HTR-8/SVneo (cell line): ENCODE results near the gene VPS13A.
"Not testable (repeated sequence)": the region's sequence is repeated elsewhere in the genome, so short reads cannot be mapped to it uniquely, and the experiment has no call there.

Source experiments
- DNase-seq: peaks from one replicate; pipeline ENCODE4 v3.0.0; 2011; ENCODE audit warnings: low spot score, mixed read lengths; ENCODE audit not compliant: insufficient read length
- FAIRE-seq: peaks from 2 replicates; lab custom pipeline; 2011; peaks lifted over from hg19 to GRCh38; lab: Jason Lieb, UNC

The VPS13A gene

DNA sequence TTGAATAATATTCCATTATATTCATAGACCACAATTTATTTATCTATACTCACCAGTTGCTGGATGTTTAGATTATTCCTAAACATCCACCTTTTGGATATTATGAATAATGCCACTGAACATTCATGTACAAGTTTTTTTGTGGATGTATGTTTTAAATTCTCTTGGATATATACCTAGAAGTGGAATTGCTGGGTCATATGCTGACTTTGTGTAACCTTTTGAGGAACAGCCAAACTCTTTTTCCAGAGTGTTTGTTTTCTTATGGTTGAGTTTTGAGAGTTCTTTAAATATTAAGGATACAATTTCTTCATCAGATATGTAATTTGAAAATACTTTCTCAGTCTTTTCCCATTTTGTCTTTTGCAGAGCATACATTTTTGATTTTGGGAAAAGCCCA is 2.7 kb downstream of the VPS13A start:
- DNase-seq (no peak), FAIRE-seq (no peak)

DNA sequence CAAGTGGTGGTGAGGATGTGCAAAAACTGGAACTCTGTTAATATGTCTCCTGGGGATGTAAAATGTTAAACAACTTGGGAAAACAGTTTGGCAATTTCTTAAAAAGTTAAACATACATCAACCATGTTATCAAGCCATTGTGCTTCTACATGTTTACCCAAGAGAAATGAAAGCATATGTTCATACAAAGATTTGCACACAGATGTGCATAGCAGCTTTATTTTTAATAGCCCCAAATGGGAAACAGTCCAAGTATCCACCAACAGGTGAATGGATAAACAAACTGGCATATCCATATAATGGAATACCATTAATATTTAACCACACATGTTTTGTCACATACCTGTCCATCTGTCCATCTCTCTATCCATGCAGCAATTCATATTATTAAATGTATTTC is 6.2 kb downstream of the VPS13A start:
- DNase-seq, result no peak
- FAIRE-seq, result no peak

DNA sequence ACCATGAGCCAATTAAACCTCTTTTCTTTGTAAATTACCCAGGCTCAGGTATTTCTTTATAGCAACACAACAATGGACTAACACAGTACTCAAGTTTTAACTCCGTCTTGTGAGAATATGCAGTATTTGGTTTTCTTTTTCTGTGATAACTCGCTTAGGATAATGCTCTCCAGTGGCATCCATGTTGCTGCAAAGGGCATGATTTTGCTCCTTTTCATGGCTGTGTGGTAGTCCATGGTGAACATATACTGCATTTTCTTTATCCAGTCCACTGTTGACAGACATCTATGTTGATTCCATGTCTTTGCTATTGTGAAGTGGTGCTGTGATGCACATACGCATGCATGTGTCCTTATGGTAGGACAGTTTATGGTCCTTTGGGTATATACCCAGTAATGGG is 10.9 kb downstream of the VPS13A start:
- FAIRE-seq, result peak; percentile 44
- DNase-seq, result no peak

DNA sequence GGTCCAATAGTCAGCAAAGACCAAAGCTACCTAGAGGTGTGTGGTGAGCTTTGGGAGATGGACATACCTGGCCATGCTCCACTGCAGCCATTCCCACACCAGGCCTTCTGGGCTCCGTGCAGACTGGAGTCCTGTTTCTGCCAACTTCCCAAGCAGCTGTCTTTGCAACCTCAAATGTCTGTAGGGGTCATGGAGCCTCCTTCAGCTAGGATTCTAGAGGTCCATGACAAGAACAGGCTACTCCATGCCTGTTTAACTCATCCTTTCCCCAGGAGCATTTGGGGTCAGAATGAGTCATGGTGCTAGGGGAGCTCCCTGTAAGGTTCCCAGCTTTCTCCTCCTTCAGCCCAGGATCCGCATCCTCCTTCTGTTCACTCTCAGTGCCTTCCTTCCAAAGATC is 17.1 kb downstream of the VPS13A start:
- DNase-seq (no peak), FAIRE-seq (no peak)

DNA sequence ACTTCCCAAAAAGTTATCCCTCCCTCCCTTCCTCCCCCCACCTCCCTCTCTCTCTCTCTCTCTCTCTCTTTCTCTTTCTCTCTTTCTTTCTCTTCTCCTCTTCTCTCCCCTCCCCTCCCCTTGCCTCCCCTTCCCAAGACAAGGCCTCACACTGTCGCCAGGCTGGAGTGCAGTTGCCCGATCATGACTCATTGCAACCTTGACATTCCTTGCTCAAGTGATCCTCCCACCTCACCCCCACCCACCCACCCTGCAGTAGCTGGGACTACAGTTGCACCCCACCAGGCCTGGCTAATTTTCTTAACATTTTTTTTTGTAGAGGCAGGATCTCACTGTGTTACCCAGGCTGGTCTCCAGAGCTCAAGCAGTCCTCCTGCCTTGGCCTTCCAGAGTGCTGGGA is 32.8 kb downstream of the VPS13A start:
- DNase-seq (peak; percentile 6), FAIRE-seq (peak; percentile 16)

DNA sequence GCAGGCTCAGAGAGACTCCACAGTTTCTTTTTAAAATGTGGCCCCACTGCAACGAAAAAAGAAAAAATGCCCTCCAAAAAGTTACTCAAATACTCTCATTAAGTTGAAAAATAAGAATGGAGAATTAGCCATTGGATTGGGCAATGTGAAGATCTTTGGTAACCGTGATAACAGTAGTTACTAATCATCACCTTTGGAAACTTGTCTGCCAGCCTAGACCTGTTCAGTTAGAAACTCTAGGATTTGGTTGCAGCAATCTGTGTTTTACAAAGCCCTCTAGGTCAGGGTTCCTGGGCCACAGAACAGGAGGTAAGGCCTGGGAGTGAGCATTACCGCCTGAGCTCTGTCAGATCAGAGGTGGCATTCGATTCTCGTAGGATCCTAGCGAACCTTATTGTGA is 34.2 kb downstream of the VPS13A start:
- FAIRE-seq, result no peak

DNA sequence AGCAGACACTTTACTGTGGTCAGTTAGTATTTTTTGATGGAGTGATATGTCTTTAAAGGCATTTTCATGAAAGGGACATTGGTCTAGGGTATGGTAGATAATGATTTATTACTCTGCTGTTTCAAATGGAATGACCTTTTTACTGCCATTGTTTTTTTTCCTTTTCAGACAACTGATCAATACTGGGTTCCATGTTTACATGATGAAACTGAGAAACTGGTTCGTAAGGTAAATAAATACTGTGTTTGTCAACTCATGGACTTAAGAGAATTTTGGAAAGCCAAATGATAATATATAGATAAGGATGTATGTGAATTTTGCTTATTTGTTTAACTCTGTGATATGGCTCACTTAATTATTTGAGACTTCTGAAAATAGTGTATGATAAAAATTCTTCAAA is 35.5 kb downstream of the VPS13A start:
- no peak for FAIRE-seq

More for the DNA sequence above, 34.2 kb downstream of the VPS13A start:
- no peak for DNase-seq

DNA sequence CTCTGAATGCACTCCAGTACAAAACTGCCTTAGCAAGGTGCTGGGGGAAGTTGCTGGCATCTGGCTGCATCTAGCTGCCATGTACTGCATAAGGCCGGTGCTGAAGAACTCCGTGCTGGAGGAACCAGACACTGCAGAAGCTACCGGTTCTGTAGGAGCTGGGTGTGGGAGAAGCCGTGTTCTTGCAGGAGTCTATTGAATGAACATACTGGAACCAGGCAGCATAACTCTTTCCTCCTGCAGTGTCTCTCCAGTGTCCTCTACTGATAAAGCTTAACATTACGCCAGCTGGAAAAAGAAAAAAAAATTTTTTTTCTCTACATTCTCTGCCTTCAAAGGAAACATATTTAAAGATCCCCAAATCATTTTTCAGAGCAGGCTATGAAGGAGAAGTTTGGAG is 38.5 kb downstream of the VPS13A start:
- no peak for FAIRE-seq
- DNase-seq, result peak; percentile 5

More for the DNA sequence above, 35.5 kb downstream of the VPS13A start:
- DNase-seq, result no peak

DNA sequence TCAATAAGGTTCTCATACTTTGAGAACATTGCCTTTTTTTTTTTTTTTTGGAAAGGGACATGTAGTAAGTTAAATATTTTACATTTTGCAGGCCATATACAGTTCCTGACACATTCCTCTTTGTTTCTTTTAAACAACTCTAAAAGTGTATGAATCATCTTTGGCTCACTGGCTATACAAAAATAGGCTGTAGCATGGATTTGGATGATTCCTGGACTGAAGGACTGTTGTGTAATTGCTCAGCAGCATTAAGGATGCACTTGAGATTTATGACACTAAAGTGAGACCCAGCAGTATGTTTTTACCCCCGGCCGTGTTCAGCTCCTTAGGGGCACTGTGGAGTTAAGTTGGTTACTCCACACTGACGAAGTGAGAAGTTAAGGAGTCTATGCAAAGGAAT is 41.3 kb downstream of the VPS13A start:
- FAIRE-seq (peak; percentile 67), DNase-seq (peak; percentile 28)

DNA sequence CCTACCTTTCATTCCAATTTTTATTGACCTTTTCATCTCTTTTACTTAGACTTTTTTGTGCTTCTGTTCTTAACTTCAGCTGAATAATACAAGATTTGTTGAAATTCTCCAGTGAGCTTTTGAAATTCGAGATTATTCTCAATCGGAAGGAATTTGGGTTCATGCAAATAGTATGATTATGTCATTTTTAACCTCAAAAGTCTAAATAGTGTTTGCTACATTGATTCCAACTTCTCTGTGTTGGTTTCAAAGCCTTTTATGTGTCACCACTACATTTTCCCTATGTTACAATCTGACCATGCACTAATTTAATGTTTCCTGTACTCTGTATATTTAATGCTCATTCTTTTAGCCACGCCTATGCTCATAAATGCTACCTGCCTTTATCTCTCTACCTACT is 44.1 kb downstream of the VPS13A start:
- FAIRE-seq (no peak), DNase-seq (no peak)

DNA sequence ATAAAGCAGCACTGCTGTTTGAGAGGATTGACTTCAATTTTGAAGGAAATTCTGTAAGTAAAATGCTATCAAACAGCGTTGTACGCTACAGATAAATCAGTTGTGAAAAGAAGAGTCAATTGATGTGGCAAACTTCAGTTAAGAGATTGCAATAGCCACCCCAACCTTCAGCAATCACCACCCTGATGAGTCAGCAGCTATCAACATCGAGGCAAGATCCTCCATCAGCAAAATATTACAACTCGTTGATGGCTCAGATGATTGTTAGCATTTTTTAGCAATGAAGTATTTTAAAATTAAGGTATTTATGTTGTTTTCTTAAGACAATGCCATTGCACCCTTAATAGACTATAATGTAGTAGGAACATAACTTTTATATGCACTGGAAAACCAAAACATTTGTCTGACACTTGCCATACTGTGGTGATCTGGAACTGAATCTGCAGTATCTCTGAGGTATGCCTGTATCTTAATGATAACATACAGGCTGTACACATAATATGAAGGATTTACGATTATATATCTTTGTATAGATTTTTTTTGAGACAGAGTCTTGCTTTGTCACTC is 47.5 kb downstream of the VPS13A start:
- FAIRE-seq (peak; percentile 26), DNase-seq (no peak)

DNA sequence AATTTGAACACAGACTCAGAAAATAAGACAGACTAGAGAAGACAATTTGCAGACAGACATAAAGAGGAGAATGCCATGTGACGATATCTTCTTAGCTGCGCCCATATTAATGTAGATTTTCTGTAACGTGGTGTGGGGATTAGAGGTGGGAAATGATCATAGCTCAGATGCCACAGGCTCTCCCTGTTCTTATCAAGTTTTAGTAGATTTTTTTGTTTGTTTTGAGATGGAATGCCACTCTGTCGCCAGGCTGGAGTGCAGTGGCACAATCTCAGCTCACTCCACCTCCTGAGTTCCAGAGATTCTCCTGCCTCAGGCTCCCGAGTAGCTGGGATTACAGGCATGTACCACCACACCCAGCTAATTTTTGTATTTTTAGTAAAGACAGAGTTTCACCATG is 59.4 kb downstream of the VPS13A start:
- FAIRE-seq (no peak), DNase-seq (no peak)

DNA sequence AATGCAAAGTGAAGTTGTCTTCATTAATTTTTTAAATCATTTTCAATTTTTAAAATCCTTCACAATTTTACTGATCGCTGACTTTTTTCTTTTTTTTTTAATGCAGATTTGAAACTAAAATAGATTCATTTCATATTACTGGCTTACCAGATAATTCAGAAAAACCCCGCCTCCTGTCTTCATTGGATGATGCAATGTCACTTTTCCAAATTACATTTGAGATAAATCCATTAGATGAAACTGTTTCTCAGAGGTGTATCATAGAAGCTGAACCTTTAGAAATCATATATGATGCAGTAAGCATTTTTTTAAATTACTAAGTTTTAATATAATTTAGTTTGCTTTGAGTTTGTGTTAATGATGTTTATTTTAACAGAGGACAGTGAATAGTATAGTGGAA is 60.6 kb downstream of the VPS13A start:
- FAIRE-seq, result no peak
- no peak for DNase-seq

DNA sequence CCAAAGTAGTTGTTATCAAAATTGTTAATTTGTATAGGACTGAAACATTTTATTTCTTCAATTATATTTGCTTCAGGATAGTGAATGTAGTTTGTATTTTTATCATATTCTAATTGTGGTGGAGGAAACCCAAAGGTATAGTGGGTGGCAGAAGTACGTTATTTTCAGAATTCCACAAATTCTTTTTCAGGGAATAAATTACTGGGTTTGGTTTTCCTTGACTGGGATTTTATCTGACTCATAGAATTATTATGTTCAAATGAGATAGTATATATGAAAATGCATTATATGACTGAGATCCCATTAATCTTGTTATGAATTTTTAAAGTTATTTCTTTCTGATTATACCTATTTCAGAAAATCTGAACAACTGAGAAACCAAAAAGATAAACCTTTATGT is 73.7 kb downstream of the VPS13A start:
- peak; percentile 18 for DNase-seq
- FAIRE-seq, result no peak

DNA sequence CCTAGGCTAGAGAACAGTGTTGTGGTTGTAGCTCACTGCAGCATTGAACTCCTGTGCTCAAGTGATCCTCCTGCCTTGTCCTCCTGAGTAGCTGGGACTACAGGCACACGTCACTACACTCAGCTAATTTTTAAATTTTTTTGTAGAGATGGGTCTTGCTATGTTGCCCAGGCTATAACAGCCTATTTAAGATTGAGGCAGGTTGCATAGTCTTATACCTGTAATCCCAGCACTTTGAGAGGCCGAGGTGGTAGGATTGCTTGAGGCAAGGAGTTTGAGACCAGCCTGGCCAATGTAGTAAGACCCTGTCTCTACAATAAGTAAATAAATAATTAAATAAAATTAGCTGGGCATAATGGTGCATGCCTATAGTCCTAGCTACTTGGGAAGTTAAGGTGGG is 79.9 kb downstream of the VPS13A start:
- DNase-seq, result no peak
- FAIRE-seq, result no peak

DNA sequence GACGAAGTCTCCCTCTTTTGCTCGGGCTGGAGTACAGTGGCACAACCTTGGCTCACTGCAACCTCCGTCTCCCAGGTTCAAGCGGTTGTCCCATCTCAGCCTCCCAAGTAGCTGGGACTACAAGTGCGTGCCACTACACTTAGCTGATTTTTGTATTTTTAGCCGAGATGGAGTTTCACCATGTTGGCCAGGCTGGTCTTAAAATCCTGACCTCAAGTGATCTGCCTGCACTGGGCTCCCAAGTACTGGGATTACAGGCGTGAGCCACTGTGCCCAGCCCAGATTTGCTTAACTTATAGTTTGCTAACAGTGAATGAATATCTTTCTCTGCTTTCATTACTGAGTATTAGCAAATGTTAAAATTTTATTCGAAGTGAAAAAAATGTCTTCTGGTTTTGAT is 84.3 kb downstream of the VPS13A start:
- FAIRE-seq (no peak), DNase-seq (no peak)

DNA sequence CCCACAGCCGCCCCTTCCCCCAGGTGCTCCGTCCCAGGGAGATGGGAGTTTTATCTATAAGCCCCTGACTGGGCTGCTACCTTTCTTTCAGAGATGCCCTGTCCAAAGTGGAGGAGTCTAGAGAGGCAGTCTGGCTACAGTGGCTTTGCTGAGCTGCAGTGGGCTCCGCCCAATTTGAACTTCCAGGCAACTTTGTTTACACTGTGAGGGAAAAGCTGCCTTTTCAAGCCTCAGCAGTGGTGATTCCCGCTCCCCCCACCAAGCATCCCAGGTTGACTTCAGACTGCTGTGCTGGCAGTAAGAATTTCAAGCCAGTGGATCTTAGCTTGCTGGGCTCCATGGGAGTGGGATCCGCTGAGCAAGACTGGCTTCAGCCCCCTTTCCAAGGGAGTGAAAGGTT is 90.4 kb downstream of the VPS13A start:
- not testable (repeated sequence) for DNase-seq, FAIRE-seq

DNA sequence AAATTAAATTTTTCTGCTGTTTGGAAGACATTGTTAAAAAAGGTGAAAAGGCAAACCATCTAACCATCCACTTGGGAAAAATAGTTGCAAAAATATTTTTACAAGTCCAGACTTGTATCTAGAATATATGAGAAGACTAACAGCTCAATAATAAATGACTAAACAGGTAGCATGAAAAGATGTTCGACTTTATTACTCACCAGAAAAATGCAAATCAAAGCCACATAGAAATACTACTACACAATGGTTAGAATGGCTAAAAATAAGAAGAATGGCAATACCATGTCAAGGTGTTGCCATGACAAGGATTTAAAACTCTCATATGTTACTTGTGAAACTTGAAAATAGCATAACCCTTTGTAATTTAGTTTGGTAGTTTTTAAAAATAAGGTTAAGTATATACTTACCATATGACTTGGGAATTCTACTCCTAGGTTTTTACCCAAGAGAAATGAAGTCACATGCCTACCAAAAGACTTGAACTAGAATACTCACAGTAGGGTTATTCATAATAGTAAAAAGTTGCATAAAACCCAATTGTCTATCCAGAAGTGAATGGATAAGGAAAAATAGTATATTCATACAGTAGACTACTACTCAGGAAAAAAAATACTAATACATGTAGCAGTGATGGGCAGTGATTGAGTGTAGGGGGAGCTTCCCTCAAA is 93.8 kb downstream of the VPS13A start:
- DNase-seq (no peak), FAIRE-seq (no peak)

DNA sequence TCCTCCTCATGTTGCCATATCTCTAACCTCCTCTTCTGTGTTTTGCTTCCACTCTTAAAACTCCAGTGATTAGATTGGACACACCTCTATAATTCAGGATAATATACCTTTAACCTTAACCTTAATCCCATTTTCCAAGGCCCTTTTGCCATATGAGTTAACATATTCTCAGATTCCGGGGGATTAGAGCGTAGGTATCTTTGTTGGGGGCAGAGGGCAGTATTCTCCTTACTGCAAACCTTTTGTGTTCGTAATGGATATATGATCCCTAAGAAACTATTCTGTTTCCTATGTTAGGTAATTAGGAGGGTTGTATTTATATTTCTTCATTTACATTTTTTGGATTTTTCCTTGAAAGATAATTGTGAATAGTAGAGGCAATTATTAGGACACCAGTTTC is 99.5 kb downstream of the VPS13A start:
- FAIRE-seq (no peak), DNase-seq (no peak)

DNA sequence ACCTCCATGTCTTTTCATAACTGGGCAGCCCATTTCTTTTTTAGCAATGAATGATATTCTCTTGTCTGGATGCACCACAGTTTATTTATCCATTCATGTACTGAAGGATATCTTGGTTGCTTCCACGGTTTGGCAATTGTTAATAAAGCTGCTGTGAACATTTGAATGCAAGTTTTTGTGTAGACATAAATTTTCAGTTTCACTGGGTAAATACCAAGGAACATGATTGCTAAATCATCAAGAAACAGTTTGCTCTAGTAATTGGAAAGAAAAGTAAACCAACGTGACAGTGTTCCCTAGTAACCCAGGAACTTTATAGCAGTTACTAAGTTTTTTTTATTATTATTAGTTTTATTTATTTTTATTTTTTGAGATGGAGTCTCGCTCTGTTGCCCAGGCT is 100.4 kb downstream of the VPS13A start:
- DNase-seq (no peak), FAIRE-seq (no peak)

DNA sequence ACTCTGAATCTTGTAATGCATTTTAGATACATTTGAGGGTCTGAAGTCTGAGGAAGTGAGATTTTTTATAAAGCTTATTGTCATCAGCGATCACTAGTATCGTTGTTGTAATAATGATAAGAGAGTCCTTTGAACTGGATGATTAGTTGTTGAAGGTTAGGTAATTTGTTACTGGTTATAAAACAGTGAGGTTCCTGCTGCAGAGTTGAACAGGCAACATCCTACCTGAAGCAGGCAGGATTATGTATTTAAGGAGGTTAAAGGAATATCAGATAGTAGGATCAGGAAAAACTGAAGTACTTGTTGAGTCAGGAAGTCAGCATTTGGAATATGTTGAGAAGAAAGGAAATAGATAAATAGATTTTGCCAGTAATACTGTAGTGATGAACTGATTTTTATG is 106.7 kb downstream of the VPS13A start:
- no peak for FAIRE-seq

DNA sequence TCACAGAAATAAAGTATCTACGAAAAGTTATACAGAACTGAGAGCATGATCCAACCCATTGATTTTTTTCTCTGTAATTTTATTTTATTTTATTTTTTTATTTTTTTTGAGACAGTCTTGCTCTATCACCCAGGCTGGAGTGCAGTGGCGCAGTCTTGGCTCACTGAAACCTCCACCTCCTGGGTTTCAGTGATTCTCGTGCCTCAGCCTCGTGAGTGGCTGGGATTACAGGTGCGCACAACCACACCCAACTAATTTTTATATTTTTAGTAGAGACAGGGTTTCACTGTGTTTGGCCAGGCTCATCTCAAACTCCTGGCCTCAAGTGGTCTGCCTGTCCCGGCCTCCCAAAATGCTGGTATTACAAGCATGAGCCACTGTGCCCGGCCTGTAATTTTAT is 107.3 kb downstream of the VPS13A start:
- DNase-seq (no peak), FAIRE-seq (no peak)

More for the DNA sequence above, 106.7 kb downstream of the VPS13A start:
- no peak for DNase-seq
